ENCODE results near the gene BACH2. TPM values are rescaled to one million over a fixed set of nuclear protein-coding genes. Genes with fewer than 3 reads are reported as not detected.
A peak's percentile ranks its signal among the peaks of the same experiment; 100 is the strongest.
"Not testable (repeated sequence)": the region's sequence is repeated elsewhere in the genome, so short reads cannot be mapped to it uniquely, and the experiment has no call there.

BACH2 gene
- total and polyA plus RNA-seq, 2 experiments from 2014 or later: 1.6 to 5.7 TPM

DNA sequence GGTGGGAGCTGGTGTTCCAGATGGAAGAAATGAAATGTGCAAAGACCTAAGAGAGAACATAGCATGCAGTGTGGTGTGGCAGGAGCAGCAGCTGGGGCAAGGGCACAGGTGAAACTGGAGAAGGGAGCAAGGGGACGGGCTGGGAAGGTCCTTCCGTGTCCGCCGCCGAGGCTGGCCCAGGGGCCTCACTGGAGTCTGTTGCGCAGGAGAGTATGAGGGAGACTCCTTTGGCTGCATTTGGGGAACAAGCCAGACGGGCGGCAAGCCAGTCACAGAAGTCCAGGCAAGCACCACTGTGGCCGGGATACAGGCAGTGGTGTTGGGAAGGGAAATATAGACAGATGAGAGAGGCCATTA, 324.6 kb downstream of the BACH2 start (continued):
- TF ChIP-seq, protein P1, sequence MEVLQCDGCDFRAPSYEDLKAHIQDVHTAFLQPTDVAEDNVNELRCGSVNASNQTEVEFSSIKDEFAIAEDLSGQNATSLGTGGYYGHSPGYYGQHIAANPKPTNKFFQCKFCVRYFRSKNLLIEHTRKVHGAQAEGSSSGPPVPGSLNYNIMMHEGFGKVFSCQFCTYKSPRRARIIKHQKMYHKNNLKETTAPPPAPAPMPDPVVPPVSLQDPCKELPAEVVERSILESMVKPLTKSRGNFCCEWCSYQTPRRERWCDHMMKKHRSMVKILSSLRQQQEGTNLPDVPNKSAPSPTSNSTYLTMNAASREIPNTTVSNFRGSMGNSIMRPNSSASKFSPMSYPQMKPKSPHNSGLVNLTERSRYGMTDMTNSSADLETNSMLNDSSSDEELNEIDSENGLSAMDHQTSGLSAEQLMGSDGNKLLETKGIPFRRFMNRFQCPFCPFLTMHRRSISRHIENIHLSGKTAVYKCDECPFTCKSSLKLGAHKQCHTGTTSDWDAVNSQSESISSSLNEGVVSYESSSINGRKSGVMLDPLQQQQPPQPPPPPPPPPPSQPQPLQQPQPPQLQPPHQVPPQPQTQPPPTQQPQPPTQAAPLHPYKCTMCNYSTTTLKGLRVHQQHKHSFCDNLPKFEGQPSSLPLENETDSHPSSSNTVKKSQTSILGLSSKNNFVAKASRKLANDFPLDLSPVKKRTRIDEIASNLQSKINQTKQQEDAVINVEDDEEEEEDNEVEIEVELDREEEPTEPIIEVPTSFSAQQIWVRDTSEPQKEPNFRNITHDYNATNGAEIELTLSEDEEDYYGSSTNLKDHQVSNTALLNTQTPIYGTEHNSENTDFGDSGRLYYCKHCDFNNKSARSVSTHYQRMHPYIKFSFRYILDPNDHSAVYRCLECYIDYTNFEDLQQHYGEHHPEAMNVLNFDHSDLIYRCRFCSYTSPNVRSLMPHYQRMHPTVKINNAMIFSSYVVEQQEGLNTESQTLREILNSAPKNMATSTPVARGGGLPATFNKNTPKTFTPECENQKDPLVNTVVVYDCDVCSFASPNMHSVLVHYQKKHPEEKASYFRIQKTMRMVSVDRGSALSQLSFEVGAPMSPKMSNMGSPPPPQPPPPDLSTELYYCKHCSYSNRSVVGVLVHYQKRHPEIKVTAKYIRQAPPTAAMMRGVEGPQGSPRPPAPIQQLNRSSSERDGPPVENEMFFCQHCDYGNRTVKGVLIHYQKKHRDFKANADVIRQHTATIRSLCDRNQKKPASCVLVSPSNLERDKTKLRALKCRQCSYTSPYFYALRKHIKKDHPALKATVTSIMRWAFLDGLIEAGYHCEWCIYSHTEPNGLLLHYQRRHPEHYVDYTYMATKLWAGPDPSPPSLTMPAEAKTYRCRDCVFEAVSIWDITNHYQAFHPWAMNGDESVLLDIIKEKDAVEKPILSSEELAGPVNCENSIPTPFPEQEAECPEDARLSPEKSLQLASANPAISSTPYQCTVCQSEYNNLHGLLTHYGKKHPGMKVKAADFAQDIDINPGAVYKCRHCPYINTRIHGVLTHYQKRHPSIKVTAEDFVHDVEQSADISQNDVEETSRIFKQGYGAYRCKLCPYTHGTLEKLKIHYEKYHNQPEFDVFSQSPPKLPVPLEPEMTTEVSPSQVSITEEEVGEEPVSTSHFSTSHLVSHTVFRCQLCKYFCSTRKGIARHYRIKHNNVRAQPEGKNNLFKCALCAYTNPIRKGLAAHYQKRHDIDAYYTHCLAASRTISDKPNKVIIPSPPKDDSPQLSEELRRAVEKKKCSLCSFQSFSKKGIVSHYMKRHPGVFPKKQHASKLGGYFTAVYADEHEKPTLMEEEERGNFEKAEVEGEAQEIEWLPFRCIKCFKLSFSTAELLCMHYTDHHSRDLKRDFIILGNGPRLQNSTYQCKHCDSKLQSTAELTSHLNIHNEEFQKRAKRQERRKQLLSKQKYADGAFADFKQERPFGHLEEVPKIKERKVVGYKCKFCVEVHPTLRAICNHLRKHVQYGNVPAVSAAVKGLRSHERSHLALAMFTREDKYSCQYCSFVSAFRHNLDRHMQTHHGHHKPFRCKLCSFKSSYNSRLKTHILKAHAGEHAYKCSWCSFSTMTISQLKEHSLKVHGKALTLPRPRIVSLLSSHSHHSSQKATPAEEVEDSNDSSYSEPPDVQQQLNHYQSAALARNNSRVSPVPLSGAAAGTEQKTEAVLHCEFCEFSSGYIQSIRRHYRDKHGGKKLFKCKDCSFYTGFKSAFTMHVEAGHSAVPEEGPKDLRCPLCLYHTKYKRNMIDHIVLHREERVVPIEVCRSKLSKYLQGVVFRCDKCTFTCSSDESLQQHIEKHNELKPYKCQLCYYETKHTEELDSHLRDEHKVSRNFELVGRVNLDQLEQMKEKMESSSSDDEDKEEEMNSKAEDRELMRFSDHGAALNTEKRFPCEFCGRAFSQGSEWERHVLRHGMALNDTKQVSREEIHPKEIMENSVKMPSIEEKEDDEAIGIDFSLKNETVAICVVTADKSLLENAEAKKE (CRISPR knock-in tag; IDR thresholded peaks at IDR 0.05): no peak

DNA sequence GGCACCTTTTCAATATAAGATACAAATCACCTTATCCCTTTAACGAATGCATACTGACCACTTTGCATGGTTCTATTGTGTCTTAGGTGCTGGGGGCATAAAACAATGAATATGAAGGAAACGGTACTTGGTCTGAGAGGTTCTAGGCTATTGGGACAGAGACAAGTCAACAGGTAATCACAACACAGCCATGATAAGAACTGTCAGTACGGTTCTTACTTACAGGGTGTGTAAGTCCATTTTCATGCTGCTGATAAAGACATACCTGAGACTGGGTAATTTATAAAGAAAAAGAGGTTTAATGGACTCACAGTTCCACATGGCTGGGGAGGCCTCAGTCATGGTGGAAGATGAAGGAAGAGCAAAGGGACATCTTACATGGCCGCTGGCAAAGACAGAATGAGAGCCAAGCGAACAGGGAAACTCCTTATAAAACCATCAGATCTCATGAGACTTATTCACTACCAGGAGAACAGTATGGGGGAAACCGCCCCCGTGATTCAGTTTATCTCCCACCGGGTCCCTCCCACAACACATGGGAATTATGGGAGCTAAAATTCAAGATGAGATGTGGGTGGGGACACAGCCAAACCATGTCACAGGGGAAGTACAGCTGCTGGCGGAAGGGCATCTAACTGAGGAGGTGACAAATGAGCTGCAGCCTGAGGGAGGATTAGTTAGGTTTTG, 325.2 kb downstream of the BACH2 start:
- H3K27me3 Mint-ChIP-seq (ENCODE audit: insufficient read depth, low read depth, poor library complexity); H3K36me3 ChIP-seq (ENCODE audit: insufficient read depth); H3K27me3 ChIP-seq (ENCODE audit: insufficient read depth); H4K20me1 ChIP-seq (replicated peaks; ENCODE audit: insufficient read depth); H3K4me3 ChIP-seq; H3K4me2 ChIP-seq; ATAC-seq; H3K9me3 Mint-ChIP-seq; H3K4me3 Mint-ChIP-seq; H3K4me1 ChIP-seq (ENCODE audit: insufficient read depth); H2AFZ ChIP-seq; H3K79me2 ChIP-seq (replicated peaks; ENCODE audit: insufficient read depth); H3K36me3 Mint-ChIP-seq (ENCODE audit: low read depth); H3K4me1 Mint-ChIP-seq; H3F3A ChIP-seq (replicated peaks; ENCODE audit: low read depth); DNase-seq (ENCODE audit: low spot score); H3K27ac ChIP-seq (ENCODE audit: low read depth); H3K9me2 ChIP-seq (ENCODE audit: insufficient read depth); H3K27ac Mint-ChIP-seq: not testable (repeated sequence)

DNA sequence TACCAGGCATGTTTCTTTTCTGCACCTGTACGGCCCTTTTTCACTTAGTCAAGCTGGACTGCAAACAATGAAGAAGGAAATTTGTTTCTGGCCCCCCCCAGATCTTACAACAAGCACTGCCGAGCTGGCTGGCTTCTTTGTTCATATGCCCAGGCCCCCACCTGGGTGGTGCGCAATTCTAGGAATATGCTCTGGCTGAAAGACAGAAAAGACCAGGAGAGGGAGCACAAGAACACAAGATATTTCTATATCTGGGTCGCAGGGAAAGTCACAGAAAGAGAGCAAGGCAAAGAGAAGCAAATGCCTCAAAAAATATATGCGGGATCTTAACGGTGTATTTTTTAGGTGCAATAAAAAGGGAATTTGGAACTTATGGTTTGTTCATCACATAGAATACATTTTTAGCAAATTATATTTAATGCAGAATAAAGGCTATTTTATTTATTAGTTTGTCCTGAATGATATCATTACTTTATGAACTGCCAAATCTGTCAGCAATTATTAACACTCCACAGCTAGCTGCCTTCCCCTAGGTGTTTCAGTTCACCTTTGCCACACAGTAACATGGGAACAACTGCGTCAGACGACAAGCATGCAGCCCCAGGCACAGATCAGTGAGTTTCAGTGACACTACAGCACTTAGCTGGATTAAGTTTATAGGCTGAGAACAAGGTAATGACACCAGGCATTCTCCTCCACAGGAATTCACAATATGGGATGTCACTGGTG, 325.9 kb downstream of the BACH2 start:
- Histone ChIP-seq H3K9me2 (ENCODE audit: insufficient read depth) (no peaks in the 10 kb centered on the region), H3K4me2 (no peak overlapping the region), H3K4me3 (no peak overlapping the region), H3K27ac (ENCODE audit: low read depth) (no peak overlapping the region), H4K20me1 (replicated peaks; ENCODE audit: insufficient read depth) (no peaks in the 10 kb centered on the region), H3K36me3 (ENCODE audit: insufficient read depth) (no peaks in the 10 kb centered on the region), H3F3A (replicated peaks; ENCODE audit: low read depth) (no peaks in the 10 kb centered on the region), H2AFZ (no peak overlapping the region), H3K79me2 (replicated peaks; ENCODE audit: insufficient read depth) (no peaks in the 10 kb centered on the region), H3K4me1 (ENCODE audit: insufficient read depth) (peaks cover 5% of the 10 kb centered on the region; the same call in 1 of the 2 replicates), H3K27me3 (ENCODE audit: insufficient read depth) (no peaks in the 10 kb centered on the region)
- Mint-ChIP-seq H3K4me1 (peaks cover under 1% of the 10 kb centered on the region; the same call in 1 of the 3 replicates), H3K36me3 (ENCODE audit: low read depth) (no peaks in the 10 kb centered on the region), H3K27ac (no peak overlapping the region), H3K4me3 (no peak overlapping the region), H3K9me3 (no peaks in the 10 kb centered on the region), H3K27me3 (ENCODE audit: insufficient read depth, low read depth, poor library complexity) (no peaks in the 10 kb centered on the region)
- peak; percentile 67 for DNase-seq (ENCODE audit: low spot score)
- peak; percentile 72 for ATAC-seq
- TF ChIP-seq EZH2 (IDR thresholded peaks at IDR 0.05; ENCODE audit: low read depth, unreplicated experiment): no peak
- TF ChIP-seq, protein P1 (CRISPR knock-in tag; IDR thresholded peaks at IDR 0.05): no peak

Measured in GM23338 (cell line).